Fibroblast of skin of left quadriceps (primary cell): ENCODE measurements around the gene C5orf47.

Experiments used
- DNase-seq, 2 experiments: peaks; one replicate each; pipeline ENCODE4 v3.0.0-alpha.2; 2013; ENCODE audit warnings: low read depth in 2 of 2

Gene C5orf47, protein sequence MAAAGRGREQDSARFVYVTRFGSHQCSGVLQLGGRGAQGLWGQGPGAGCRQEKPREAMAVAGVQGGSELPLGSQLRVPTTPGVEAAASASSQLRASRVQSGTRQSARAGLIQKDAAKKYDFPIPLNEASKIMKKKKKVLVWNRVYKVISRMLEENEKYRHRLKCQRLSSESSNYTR

DNA sequence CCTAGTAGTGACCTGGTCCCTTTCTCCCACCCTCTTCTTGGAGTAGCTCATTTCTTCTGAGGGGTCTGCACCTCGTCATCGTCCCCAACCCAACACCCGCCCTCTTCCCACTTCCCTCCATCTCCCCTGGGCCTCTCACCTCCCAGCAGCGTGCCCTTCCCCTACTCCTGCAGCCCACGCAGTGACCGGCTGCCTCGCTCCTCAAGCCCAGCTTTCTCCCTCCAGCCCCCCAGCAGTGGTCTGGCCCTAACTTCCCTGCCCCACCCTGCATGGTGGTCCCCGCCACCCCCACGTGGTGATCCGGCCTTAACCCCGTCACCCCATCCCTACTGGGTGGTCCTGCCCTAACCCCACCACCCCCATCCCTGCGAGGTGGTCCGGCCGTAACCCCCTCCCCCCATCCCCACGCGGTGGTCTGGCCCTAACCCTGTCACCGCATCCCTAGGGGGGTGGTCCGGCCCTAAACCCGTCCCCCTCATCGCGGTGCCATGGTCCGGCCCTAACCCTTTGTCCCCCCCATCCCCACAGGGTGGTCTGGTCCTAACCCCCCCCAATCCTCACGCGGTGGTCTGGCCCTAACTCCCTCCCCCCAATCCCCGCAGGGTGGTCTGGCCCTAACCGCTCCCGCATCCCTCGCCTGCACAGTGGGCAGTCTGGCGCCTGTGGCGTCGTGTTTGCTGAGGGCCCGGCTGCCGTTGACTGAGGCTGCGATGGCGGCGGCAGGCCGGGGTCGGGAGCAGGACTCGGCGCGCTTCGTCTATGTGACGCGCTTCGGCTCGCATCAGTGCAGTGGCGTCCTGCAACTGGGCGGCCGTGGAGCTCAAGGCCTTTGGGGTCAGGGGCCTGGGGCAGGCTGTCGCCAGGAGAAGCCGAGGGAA lies at the start of gene C5orf47:
C5orf47 (plus strand) TSS at position 617 of the 878 bp plus-strand sequence; CDS start at position 711, 94 bp downstream.
- no peak for DNase-seq

DNA sequence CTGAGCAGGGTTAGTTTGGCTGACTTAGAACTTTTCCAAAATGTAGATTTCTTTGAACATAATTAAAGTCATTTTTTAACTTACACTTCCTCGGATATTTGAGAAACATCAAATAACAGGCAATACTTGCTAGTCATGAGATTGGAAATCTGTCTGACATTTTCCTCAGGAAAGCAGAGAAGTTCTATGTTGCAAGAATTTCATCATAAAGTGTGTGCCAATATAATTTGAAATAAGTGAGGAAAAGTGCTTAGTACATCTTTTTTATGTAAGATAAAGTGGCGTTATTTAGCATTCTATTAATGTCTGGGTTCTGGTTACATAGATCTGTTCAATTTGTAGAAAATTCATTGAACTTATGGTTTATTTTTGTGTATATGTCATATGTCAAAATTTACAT lies 48.7 kb upstream of the C5orf47 start:
- no peak for DNase-seq

DNA sequence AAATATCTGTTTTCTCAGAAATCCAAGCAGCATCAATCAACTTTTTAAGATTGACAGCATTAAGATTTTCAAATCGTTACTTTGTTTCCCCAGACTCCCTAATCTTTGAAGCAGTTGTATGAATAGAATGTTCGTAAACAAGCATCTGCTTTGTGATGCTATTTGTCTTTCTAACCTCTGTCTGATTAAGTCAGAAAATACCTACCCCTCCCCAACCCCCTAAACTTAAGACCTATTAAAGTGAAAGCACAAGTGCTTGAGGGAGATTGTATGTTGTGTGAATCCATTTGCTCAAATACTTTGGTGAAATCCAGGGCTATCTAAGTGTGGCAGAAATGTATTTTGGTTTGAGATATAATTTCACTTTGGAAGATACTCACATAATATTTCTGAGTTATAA lies 47.9 kb upstream of the C5orf47 start:
- no peak for DNase-seq

DNA sequence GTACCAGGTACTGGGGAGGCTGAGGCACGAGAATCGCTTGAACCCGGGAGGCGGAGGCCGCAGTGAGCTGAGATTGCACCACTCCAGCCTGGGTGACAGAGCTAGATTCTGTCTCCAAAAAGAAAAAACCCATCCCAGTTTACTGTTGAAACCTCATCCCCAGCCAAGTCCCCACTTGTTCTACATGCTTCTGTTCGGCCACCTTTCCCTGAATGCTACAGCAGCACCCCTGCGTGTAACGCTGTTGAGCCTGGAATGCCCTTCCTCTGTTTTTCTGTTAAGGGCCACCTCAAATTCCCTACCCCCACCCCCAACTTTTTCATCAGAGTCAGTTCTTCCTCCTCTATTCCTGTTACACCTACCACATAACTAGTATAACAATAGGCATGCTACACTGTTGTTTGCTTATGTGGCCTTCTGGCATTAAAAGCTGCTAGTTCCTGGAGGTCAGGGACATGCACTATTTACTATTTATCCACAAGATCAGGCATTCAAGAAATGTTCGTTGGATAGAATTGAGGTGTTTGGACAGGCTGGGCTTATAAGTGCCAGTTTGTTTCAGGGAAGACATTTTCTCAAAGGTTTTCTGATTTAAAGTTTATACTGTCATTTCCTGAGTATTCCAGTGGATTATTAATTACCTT lies 47.1 kb upstream of the C5orf47 start:
- DNase-seq = no peak

DNA sequence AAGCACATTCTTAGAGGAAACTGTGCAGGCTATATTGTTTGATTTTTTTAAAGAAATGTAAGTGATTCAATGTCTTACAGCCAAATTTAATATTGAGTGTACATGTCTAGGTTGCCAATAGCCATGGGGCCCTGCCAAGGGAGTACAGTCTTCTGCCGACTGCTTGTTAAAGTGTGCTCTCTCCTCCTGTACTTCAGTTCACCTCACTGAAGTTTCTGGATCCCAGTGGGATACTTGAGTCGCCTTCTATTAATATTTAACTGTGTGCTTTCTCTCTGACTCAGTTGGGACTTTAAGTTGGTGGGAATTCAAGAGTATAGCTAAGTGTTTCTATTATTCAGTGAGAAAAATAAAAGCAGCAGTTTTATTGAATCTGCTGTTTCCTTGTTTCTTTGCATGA lies 44.5 kb upstream of the C5orf47 start:
- DNase-seq = no peak

DNA sequence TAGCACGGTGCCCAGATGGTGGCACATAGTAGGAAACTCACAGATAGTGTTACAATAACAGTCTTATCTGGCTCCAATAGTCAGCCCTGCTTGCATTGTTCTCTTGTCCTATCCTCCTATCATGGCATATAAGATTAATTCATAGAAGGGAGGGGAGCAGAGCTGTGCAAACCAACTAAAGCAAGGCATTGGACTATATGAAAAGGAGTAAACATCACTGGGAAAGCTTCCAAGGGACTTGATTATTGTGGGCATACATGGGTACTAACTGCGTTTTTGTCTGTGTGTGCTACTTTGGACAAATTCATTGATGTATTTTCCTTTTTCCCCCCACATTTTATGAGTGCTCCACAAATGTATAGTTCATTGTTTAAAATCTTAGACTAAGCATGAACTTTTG lies 43.8 kb upstream of the C5orf47 start:
- DNase-seq = no peak

DNA sequence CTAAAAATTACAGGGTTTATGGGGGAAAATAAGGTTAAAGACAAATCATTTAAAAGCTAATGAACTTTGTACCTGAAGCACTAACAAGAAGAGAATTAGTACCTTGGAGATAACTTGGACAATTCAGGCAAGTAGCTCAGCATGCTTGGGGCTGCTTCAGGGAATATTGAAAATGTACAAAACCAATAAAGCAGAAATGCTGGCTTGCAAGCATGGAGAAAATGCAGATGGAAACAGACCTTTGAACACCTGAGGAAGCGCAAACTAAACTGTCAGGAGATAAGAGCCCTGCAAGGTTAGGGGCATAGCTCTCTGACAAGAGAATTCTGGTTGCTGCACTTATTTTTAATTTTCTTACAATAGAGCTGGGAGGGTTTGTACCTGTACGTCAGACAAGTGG lies 42.6 kb upstream of the C5orf47 start:
- DNase-seq = no peak

DNA sequence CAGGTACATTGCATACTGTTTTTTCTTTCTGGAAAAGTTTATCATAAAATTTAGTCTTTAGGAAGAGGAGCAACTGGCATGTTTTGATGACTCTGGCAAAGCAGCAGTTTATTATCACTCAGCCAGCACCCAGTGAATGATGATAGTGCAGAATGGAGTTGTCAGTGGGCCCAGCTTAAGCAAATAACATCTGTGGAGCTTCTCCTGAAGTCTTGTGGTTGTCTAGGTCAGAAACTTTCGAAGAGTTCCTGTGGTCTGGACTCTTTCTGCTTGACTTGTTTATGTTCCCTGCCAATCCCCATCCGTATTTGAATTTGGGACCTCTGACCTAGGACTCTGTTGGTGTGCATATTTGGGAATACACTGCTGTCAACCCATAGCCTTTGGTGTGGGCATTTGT lies 38.1 kb upstream of the C5orf47 start:
- no peak for DNase-seq

DNA sequence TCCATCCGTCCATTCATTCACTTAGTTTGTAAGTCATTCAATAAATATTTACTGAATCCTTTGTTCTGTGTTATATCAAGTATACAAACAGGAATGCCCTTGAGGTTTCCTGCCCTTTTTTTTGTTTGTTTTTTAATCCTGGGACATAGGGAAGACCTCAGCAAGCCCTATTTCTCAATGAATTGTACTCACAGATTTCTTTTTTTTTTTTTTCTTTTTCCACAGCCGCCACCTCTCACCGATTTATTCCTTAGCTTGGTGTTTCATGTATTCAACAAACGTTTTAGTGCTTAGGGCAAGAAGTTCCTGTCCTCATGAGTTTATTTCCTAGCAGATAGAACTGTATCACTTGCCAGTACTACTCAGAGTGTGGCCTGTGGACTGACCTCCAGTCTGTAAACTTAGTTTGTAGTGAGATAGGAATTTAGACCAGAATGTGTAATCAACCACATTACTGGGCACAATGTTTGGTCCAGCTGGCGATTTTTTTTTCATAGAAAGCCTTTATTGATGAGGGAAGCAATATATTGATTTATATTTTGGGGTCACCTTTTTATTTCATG lies 35.4 kb upstream of the C5orf47 start:
- DNase-seq = no peak

DNA sequence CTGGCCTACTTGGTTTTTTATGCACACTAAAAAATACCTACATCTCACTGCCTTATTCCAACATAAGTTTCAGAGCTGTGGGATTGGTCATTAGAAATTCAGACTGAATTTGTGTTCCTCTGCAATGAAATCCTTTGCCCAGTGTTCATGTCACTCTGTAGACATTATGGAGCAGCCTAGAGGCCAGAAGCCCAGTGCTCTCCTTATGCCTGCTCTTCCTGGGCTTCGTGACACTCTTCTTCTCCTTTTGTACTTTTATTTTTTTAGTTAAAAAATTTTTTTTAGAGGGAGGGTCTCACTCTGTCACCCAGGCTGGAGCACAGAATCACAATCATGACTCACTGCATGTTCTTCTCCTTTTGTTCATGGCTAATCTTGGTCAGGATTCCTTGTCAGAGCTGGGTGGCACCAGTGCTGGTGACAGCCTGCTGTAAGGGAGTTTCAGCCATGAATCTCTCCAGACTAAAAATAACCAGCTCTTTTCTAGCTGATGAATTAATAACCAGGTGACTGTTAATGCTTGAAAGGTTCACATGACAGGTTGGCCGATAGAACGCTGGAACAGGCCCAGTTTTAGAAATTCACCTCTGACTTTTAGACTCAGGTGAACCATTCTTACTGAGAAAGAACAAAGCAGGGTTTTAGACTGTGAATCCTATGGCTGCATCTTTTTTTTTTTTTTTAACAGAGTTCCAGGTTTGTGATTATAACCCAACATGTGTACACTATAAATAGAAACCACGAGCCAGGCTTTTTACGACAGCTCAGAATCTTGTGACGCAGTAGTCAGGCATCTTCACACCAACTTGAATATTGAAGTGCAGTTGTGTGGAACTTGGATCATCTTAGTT lies 34.1 kb upstream of the C5orf47 start:
- DNase-seq = peak; percentile 25 to 30

DNA sequence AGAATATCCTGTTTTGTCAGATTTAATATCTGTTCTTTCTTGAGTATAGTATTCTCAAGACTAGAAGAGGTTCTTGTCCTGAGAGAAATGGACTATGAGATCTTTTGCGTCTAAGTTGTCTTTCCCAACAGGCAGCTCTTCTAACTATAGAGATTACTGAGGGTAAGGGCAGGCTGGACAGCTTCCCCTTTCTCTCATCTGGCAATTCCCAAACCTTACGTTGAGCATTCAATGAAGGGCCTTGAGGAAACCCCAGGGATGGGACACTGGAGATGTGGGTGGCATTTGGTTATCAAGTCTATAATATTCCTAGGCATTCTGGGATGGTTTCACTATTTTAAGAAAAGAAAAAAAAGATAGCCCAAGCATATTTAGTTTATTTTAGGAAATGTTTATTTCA lies 28.0 kb upstream of the C5orf47 start:
- no peak for DNase-seq

DNA sequence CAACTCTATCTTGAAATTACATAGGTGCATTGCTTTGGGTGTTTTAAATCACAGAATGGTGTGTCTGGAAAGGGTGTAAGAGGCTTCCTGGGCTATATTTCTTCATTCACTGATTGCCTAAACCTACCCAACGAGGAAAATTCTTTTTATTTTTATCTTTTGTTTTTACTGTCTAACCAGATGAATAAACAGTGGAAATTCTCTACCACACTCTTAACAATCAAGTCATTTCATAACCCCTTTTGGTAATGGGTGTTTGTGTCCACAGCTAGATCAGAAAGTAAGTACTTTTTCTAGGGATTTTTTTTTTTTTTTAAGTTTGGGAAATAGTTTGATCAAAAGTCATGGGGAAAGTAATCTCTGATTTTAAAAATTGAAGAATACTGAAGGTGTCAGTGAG lies 27.6 kb upstream of the C5orf47 start:
- DNase-seq = no peak

DNA sequence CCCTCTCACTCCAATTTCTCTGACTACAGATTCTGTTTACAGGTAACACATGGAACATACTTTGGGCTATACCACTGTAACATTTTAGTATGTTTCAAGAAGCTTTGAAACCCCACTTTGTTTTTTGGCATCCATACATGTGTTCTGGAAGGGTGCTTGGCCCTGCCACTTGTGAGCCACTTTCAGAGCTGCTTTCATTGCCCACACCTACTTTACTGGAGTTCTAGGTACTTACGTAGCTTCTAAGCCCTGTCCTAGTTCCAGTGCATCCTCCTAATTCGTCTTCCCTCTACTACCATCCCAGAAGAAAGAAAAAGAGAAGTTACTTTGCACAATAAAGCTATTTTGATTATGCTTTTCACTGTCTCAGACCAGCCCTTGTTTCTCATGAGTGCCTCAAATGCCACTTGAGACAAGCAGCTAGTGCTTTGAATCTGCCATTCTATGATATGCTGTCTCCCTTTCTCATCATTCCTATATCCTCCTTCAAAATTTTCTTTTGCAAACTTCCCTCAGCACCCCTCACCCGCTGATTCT lies 26.5 kb upstream of the C5orf47 start:
- DNase-seq = no peak

DNA sequence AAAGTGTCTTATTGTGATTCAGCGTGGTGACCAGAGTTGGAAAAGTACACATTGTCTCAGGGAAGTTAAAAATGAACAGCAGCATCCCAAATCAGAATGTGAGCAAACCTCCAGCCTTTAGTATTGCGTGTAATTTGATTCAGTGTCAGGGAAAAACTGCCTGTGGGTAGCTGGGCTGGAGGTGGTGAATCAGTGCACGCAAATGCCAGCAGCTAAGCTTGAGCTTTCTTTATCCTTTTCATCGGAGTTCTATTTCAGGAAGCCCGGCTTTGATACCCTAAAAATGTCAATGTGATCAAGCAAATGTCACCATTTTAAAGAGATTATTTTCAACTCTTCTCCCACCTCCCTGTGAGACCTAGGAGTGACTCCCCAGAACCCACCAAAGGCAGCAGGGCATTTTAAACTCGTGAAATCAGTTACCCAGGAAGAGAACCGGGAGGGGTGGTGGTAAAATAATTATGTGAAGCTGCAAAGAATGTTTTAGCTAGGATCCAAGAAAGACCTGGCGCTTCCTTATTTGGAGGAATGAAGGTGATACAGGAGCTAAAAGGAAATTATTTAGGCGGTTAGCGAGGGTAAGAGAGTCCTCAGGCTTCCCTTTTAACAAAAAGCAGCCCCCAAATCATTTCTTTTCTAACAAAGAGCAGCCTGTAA lies 25.7 kb upstream of the C5orf47 start:
- DNase-seq = peak in 1 of 2 experiments; percentile 17

DNA sequence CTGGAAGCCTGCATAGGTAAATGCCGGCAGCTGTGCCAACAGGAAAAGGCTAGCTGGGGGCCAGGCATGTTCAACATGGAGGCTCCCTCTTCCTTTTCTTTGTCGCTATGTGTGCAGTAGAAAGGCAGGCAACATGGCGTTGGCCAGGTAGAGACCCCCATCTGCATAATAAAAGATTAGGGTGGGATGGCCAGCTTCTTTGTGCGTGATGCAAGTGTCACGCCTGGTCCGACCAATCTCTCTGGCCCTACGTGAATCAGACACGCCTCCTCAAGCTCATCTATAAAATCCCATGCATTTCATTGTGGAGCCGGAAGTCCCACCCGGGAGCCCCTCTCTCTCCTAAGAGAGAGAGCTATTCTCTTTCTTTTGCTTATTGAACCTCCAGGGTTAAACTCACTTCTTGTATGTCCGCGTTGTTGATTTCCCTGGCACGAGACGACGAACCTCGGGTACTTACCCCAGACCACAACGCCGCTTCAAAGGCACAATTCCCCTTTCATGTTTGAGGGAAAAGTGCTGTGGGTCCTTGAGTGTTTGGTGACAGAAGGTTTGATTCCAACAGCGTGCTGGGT lies 25.0 kb upstream of the C5orf47 start:
- no peak for DNase-seq

DNA sequence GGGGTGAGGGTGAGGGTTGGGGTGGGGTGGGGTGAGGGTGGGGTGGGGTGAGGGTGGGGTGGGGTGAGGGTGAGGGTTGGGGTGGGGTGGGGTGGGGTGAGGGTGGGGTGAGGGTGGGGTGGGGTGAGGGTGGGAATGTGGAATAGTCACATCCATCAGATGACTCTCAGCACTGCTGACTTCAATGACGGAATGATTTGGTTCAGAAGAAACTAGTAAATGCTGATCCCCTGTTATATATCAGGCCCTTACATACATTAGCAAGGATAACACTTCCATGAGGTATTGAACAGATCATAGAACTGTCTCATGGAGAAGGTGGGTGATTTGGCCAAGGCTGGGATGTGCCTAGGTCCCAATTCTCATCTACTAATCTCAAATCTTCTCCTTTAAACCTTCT lies 24.5 kb upstream of the C5orf47 start:
- no peak for DNase-seq

DNA sequence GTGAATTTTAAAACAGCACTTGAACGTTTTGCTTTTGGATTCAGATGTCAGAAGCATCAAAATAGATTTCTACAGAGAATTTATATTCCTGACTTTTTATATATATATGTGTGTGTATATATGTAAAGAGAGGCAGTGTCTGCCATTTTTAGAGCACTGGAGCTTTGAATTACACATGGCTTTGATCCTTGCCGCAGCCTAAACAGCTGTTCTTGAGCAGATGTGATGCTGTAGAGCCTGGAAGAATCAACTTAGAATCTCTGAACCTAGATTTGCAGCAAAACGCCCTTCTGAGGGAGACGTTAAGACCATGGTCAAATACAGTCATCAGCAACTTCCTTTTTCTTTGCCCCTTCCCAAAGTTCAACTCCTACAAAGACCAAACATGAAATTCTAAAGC lies 21.7 kb upstream of the C5orf47 start:
- no peak for DNase-seq

DNA sequence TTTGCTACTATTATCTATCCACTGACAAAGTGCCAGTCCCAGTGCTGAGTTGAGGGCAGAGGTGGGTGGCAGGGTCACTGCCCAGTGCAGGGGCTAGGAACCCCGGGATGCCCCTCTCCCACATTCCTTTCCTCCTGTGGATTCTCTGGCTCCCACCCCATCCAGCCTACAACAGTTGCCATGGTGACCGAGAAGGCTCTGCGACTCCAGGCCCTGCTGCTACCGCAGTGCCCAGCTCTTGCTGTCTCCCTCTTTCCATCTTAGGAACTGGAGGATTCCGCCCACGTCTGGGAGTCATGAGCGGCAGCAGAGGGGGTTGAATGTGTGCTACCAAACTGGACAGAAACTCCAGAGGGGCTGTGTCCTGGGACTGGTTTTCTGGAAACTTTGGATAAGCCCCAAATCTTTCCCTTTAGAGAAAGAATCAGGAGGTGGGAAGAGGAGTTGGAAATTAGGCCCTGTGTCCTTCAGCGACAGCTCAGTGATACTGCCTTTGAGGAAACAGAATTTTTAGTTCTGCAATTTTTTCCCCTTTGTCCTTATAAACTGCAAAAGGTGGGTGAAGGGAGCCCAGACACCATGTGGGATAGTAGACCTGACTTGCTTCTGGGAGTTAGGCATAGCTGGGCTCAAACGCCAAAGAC lies 20.7 kb upstream of the C5orf47 start:
- no peak for DNase-seq

DNA sequence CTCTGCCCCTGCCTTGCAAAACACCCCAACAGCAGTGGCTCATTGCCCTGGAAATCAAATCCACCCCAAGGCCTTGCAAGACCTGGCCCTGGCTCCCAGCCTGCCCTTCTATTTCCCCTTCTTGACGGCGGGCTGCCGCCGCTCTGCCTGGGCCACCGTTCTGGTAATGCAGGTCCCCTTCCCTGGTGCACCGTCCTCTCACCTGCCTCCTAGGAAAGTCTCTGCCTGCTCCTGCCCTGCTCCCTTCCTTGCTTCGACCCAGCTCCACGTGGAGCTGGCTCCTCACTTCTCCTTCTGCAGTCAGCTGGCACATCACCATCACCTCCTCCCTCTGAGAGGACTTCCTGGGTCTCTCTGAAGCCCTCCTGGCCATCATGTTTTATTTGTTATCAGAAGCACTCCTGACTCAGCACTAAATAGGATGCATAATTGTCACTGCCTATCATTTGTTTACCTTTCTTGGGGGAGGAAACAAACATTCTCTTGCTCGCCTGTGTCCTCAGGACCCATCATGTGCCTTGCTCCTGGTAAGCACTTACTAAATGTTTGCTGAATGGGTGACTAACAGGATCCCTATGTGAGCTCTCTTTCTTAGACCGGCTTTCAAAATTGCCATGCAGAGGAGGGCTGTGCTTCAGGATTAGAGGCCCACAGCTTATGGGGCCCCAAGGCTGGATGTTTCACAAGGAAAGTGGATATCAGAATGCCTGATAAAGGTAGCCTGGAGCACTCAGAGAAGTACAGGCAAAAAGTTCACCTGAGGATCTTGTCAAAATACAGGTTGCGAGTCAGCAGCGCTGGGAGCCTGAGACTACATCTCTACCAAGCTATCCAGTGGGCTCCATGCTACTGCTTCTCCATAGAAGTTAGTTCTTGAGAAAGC lies 19.6 kb upstream of the C5orf47 start:
- DNase-seq = no peak
